ENCODE measurements around the gene STKLD1.
A peak's percentile ranks its signal among the peaks of the same experiment; 100 is the strongest.

STKLD1 gene

DNA sequence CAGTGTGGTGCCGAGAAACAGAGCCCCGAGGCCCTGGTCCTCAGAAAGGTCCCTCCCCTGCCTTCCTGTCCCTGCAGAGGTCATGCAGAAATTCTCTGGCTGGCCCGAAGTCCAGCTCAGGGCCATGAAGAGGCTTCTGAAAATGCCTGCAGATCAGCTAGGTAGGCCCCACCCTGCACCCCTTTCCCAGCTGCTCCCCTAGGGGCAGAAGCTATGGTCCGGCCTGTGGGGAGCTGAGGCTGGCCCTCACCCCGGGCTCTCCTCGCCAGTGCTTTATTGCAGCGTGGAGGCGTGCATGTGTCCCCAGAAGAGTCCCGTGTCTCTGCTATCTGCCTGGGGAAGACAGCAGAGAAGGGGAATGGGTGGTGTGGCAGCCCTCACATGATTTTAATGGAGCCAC lies 21.7 kb downstream of the STKLD1 start:
- Histone ChIP-seq H2BK15ac (ENCODE audit: low read length) (no peak overlapping the region), H3K27ac (replicated peaks; ENCODE audit: low read length) (no peak overlapping the region), H3K4ac (ENCODE audit: low read length) (no peak overlapping the region), H2AFZ (ENCODE audit: low read length) (no peak overlapping the region), H3K79me1 (ENCODE audit: low read depth, low read length) (no peaks in the 10 kb centered on the region), H2BK120ac (ENCODE audit: low read depth, low read length) (no peak overlapping the region), H3K18ac (ENCODE audit: low read length) (no peak overlapping the region), H2BK12ac (ENCODE audit: low read length) (no peak overlapping the region), H3K4me2 (ENCODE audit: insufficient read depth, low read length, poor library complexity, severe bottlenecking) (no peak overlapping the region), H3K9ac (ENCODE audit: low read depth, low read length, poor library complexity) (no peak overlapping the region), H2BK5ac (ENCODE audit: low read length) (no peak overlapping the region), H3K14ac (ENCODE audit: low read length) (no peak overlapping the region), H4K8ac (ENCODE audit: low read depth, low read length) (no peak overlapping the region), H2AK5ac (ENCODE audit: low read depth, low read length) (no peak overlapping the region), H3K23ac (ENCODE audit: low read depth, low read length, poor library complexity) (no peak overlapping the region), H4K91ac (ENCODE audit: low read depth, low read length, poor library complexity) (no peak overlapping the region), H3K4me3 (ENCODE audit: low read length in 2 of 2) (no peak overlapping the region), H3K9me3 (replicated peaks in 1 of 2; ENCODE audit: control insufficient read depth in 2 of 2, insufficient read depth in 1 of 2, low read depth in 1 of 2, low read length in 2 of 2) (no peaks in the 10 kb centered on the region), H3K4me1 (ENCODE audit: control insufficient read depth in 2 of 2, insufficient read depth in 1 of 2, low read depth in 1 of 2, low read length in 2 of 2) (peaks cover 0 to 3% of the 10 kb centered on the region in 2 donors), H3K36me3 (replicated peaks in 1 of 2; ENCODE audit: control insufficient read depth in 2 of 2, insufficient read depth in 2 of 2, low read length in 2 of 2) (peaks cover 0 to 4% of the 10 kb centered on the region in 2 donors), H3K27me3 (ENCODE audit: control insufficient read depth in 3 of 3, insufficient read depth in 3 of 3, low read depth in 1 of 3, low read length in 3 of 3) (peaks cover 0 to 2% (median 2%) of the 10 kb centered on the region in 3 experiments)
- no peak for DNase-seq (ENCODE audit: low spot score)
- no CpG with 5 or more reads among the region's 9 CpGs for WGBS, 2 donors (ENCODE audit: extremely low coverage in 2 of 2, insufficient read length in 2 of 2, insufficient replicate concordance in 1 of 2)

DNA sequence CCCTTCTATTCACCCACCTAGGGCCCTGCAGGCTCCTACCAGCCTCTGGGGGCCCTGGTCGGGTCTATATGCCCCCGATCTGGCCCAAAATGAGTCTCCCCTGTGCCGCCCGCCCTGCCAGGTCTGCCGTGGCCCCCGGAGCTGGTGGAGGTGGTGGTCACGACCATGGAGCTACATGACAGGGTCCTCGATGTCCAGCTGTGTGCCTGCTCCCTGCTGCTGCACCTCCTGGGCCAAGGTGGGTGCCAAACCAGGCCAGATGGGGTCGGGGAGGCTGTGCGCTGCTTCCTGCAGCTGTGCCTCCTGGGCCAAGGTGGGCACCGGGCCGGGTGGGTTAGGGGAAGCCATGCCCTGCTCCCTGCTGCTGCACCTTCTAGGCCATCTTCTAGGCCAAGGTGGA lies 24.1 kb downstream of the STKLD1 start:
- Histone ChIP-seq H4K8ac (ENCODE audit: low read depth, low read length) (no peak overlapping the region), H3K4ac (ENCODE audit: low read length) (no peak overlapping the region), H3K27ac (replicated peaks; ENCODE audit: low read length) (no peak overlapping the region), H3K79me1 (ENCODE audit: low read depth, low read length) (no peaks in the 10 kb centered on the region), H3K4me1 (ENCODE audit: control insufficient read depth in 2 of 2, insufficient read depth in 1 of 2, low read depth in 1 of 2, low read length in 2 of 2) (peaks cover 0 to 3% of the 10 kb centered on the region in 2 donors), H3K23ac (ENCODE audit: low read depth, low read length, poor library complexity) (no peak overlapping the region), H3K14ac (ENCODE audit: low read length) (no peak overlapping the region), H2BK12ac (ENCODE audit: low read length) (no peak overlapping the region), H3K4me2 (ENCODE audit: insufficient read depth, low read length, poor library complexity, severe bottlenecking) (no peak overlapping the region), H3K27me3 (ENCODE audit: control insufficient read depth in 3 of 3, insufficient read depth in 3 of 3, low read depth in 1 of 3, low read length in 3 of 3) (peaks cover 0 to 2% (median 0%) of the 10 kb centered on the region in 3 experiments), H3K18ac (ENCODE audit: low read length) (peak overlapping the region; percentile 48), H3K9ac (ENCODE audit: low read depth, low read length, poor library complexity) (no peak overlapping the region), H2AFZ (ENCODE audit: low read length) (no peak overlapping the region), H2BK120ac (ENCODE audit: low read depth, low read length) (no peak overlapping the region), H3K36me3 (replicated peaks in 1 of 2; ENCODE audit: control insufficient read depth in 2 of 2, insufficient read depth in 2 of 2, low read length in 2 of 2) (peaks cover 15 to 20% of the 10 kb centered on the region in 2 donors), H2BK5ac (ENCODE audit: low read length) (no peak overlapping the region), H2AK5ac (ENCODE audit: low read depth, low read length) (no peak overlapping the region), H3K9me3 (replicated peaks in 1 of 2; ENCODE audit: control insufficient read depth in 2 of 2, insufficient read depth in 1 of 2, low read depth in 1 of 2, low read length in 2 of 2) (no peaks in the 10 kb centered on the region), H4K91ac (ENCODE audit: low read depth, low read length, poor library complexity) (no peak overlapping the region), H3K4me3 (ENCODE audit: low read length in 2 of 2) (no peak overlapping the region), H2BK15ac (ENCODE audit: low read length) (no peak overlapping the region)
- DNase-seq (ENCODE audit: low spot score), result no peak
- no CpG with 5 or more reads among the region's 12 CpGs for WGBS, 2 donors (ENCODE audit: extremely low coverage in 2 of 2, insufficient read length in 2 of 2, insufficient replicate concordance in 1 of 2)

DNA sequence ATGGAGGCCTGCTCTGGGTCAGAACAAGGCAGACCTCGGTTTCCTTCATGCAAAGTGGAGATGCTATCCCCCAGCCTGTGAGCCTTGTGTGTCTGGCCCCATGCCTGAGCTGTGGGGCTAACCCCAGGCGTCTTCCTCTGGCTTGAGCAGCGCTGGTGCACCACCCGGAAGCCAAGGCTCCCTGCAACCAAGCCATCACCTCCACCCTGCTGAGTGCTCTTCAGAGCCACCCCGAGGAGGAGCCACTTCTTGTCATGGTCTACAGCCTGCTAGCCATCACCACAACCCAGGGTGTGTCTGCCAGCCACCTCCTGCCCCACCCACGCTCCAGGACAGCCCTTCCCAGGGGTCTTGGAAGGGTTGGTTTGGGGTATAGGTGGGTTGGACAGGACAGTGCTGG lies 25.4 kb downstream of the STKLD1 start:
- Histone ChIP-seq H4K8ac (ENCODE audit: low read depth, low read length) (peak overlapping the region; percentile 32), H3K4me2 (ENCODE audit: insufficient read depth, low read length, poor library complexity, severe bottlenecking) (no peak overlapping the region), H2AFZ (ENCODE audit: low read length) (no peak overlapping the region), H4K91ac (ENCODE audit: low read depth, low read length, poor library complexity) (no peak overlapping the region), H2AK5ac (ENCODE audit: low read depth, low read length) (no peak overlapping the region), H3K18ac (ENCODE audit: low read length) (no peak overlapping the region), H3K4ac (ENCODE audit: low read length) (no peak overlapping the region), H2BK15ac (ENCODE audit: low read length) (no peak overlapping the region), H3K9ac (ENCODE audit: low read depth, low read length, poor library complexity) (no peak overlapping the region), H2BK120ac (ENCODE audit: low read depth, low read length) (no peak overlapping the region), H3K27me3 (ENCODE audit: control insufficient read depth in 3 of 3, insufficient read depth in 3 of 3, low read depth in 1 of 3, low read length in 3 of 3) (peaks cover 0 to 2% (median 0%) of the 10 kb centered on the region in 3 experiments), H3K27ac (replicated peaks; ENCODE audit: low read length) (no peak overlapping the region), H2BK5ac (ENCODE audit: low read length) (peak overlapping the region; percentile 32), H3K14ac (ENCODE audit: low read length) (no peak overlapping the region), H3K4me3 (ENCODE audit: low read length in 2 of 2) (no peak overlapping the region), H3K23ac (ENCODE audit: low read depth, low read length, poor library complexity) (no peak overlapping the region), H3K79me1 (ENCODE audit: low read depth, low read length) (no peaks in the 10 kb centered on the region), H3K9me3 (replicated peaks in 1 of 2; ENCODE audit: control insufficient read depth in 2 of 2, insufficient read depth in 1 of 2, low read depth in 1 of 2, low read length in 2 of 2) (no peaks in the 10 kb centered on the region), H2BK12ac (ENCODE audit: low read length) (no peak overlapping the region), H3K36me3 (replicated peaks in 1 of 2; ENCODE audit: control insufficient read depth in 2 of 2, insufficient read depth in 2 of 2, low read length in 2 of 2) (peaks cover 25 to 33% of the 10 kb centered on the region in 2 donors), H3K4me1 (ENCODE audit: control insufficient read depth in 2 of 2, insufficient read depth in 1 of 2, low read depth in 1 of 2, low read length in 2 of 2) (peaks cover 0 to 3% of the 10 kb centered on the region in 2 donors)
- DNase-seq (ENCODE audit: low spot score), result no peak
- WGBS, 2 donors (ENCODE audit: extremely low coverage in 2 of 2, insufficient read length in 2 of 2, insufficient replicate concordance in 1 of 2), result no CpG with 5 or more reads among the region's 6 CpGs

DNA sequence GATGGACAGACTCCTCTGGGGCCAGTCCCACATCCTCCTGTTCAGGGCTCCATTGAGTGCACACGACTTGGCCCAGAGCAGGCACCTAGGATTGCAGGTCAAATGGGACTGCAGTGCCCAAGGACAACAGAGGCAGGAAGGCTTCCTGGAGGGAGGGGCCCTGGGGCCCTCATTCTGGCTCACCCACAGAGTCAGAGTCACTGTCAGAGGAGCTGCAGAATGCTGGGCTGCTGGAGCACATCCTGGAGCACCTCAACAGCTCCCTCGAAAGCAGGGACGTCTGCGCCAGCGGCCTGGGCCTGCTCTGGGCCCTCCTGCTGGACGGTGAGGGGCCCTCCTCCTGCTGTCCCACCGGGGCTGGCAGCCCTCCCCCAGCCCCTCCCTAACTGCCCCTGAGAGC lies 26.5 kb downstream of the STKLD1 start:
- Histone ChIP-seq H3K23ac (ENCODE audit: low read depth, low read length, poor library complexity) (no peak overlapping the region), H3K4me1 (ENCODE audit: control insufficient read depth in 2 of 2, insufficient read depth in 1 of 2, low read depth in 1 of 2, low read length in 2 of 2) (no peaks in the 10 kb centered on the region), H2BK120ac (ENCODE audit: low read depth, low read length) (no peak overlapping the region), H2BK12ac (ENCODE audit: low read length) (no peak overlapping the region), H3K4me3 (ENCODE audit: low read length in 2 of 2) (no peak overlapping the region), H3K79me1 (ENCODE audit: low read depth, low read length) (no peaks in the 10 kb centered on the region), H3K27me3 (ENCODE audit: control insufficient read depth in 3 of 3, insufficient read depth in 3 of 3, low read depth in 1 of 3, low read length in 3 of 3) (no peaks in the 10 kb centered on the region), H3K18ac (ENCODE audit: low read length) (no peak overlapping the region), H4K91ac (ENCODE audit: low read depth, low read length, poor library complexity) (no peak overlapping the region), H3K36me3 (replicated peaks in 1 of 2; ENCODE audit: control insufficient read depth in 2 of 2, insufficient read depth in 2 of 2, low read length in 2 of 2) (peaks cover 32 to 44% of the 10 kb centered on the region in 2 donors), H4K8ac (ENCODE audit: low read depth, low read length) (no peak overlapping the region), H3K9me3 (replicated peaks in 1 of 2; ENCODE audit: control insufficient read depth in 2 of 2, insufficient read depth in 1 of 2, low read depth in 1 of 2, low read length in 2 of 2) (no peaks in the 10 kb centered on the region), H2BK15ac (ENCODE audit: low read length) (no peak overlapping the region), H3K27ac (replicated peaks; ENCODE audit: low read length) (no peak overlapping the region), H2AFZ (ENCODE audit: low read length) (no peak overlapping the region), H2AK5ac (ENCODE audit: low read depth, low read length) (no peak overlapping the region), H2BK5ac (ENCODE audit: low read length) (no peak overlapping the region), H3K14ac (ENCODE audit: low read length) (no peak overlapping the region), H3K4ac (ENCODE audit: low read length) (no peak overlapping the region), H3K9ac (ENCODE audit: low read depth, low read length, poor library complexity) (peak overlapping the region; percentile 30), H3K4me2 (ENCODE audit: insufficient read depth, low read length, poor library complexity, severe bottlenecking) (no peak overlapping the region)
- no peak for DNase-seq (ENCODE audit: low spot score)
- WGBS, 2 donors (ENCODE audit: extremely low coverage in 2 of 2, insufficient read length in 2 of 2, insufficient replicate concordance in 1 of 2), result no CpG with 5 or more reads among the region's 7 CpGs

Measured in neuronal stem cell (in vitro differentiated cells).